Sigmoid colon (tissue), 4 donors: Measurements from ENCODE around the gene DHRS2.

Source experiments
- POLR2A ChIP-seq, 2 donors: fragments of 450-650 bp; IDR thresholded peaks; one replicate each; pipeline ENCODE4 v1.6.1; 2016; ENCODE audit warnings: antibody characterized with exemption in 2 of 2, mild to moderate bottlenecking in 2 of 2, moderate library complexity in 2 of 2
- POLR2AphosphoS5 ChIP-seq, 4 donors: sonication (generic); formaldehyde crosslinking; IDR thresholded peaks; one replicate each; pipeline ENCODE4 v1.6.1; 2017; ENCODE audit warnings: antibody characterized with exemption in 4 of 4
- TF ChIP-seq, protein P1 (sequence below), 4 experiments: fragments of 450-650 bp in 3 of 4; fragments of 200-600 bp in 1 of 4; IDR thresholded peaks; one replicate each; pipeline ENCODE4 v1.5.1; 2016 to 2019; ENCODE audit warnings: antibody characterized with exemption in 4 of 4, mild to moderate bottlenecking in 3 of 4, moderate library complexity in 2 of 4

DNA sequence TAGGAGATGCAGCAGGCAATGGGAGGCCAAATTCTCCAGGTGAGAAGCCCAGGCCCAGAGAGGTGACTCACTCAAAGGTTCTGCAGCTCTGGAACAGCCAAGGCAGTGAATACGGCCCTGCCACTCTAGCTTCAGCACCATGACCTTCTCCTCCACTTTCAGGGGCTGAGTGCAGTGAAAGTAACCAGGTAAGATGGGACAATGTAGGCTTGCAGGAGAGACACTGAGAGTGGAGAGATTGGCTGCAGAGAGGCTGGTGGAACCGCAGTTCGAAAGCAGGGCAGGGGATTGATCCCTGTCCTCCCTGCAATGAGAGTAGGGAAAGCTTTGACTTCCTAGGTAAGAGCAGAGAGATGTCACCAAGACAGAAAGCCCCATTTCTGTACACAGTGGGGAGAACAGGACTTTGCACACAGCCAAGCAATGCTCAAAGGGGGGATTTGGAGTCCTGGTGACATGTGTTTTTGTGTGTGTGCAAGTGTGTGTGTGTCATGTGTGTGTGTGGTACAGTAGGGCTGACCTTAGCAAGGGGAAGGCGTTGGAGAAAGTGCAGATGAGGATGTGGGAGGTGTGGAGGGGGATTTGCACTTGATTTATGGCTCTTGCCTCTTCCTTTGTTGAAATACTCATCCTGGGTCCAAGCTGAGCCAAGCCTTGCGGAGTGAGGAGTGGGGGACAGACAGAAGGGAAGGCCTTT lies 12.7 kb downstream of the DHRS2 start:
- TF ChIP-seq POLR2A (IDR thresholded peaks at IDR 0.05) (no peak), POLR2AphosphoS5 (IDR thresholded peaks at IDR 0.05) (no peak)
- TF ChIP-seq, protein P1, sequence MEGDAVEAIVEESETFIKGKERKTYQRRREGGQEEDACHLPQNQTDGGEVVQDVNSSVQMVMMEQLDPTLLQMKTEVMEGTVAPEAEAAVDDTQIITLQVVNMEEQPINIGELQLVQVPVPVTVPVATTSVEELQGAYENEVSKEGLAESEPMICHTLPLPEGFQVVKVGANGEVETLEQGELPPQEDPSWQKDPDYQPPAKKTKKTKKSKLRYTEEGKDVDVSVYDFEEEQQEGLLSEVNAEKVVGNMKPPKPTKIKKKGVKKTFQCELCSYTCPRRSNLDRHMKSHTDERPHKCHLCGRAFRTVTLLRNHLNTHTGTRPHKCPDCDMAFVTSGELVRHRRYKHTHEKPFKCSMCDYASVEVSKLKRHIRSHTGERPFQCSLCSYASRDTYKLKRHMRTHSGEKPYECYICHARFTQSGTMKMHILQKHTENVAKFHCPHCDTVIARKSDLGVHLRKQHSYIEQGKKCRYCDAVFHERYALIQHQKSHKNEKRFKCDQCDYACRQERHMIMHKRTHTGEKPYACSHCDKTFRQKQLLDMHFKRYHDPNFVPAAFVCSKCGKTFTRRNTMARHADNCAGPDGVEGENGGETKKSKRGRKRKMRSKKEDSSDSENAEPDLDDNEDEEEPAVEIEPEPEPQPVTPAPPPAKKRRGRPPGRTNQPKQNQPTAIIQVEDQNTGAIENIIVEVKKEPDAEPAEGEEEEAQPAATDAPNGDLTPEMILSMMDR (IDR thresholded peaks at IDR 0.05) = no peak
